Measurements from ENCODE around the gene MCRIP2.

The MCRIP2 gene

GRCh38 chr16:617855-618254, 23.8 kb upstream of the MCRIP2 start:
- no peak for DNase-seq

DNA sequence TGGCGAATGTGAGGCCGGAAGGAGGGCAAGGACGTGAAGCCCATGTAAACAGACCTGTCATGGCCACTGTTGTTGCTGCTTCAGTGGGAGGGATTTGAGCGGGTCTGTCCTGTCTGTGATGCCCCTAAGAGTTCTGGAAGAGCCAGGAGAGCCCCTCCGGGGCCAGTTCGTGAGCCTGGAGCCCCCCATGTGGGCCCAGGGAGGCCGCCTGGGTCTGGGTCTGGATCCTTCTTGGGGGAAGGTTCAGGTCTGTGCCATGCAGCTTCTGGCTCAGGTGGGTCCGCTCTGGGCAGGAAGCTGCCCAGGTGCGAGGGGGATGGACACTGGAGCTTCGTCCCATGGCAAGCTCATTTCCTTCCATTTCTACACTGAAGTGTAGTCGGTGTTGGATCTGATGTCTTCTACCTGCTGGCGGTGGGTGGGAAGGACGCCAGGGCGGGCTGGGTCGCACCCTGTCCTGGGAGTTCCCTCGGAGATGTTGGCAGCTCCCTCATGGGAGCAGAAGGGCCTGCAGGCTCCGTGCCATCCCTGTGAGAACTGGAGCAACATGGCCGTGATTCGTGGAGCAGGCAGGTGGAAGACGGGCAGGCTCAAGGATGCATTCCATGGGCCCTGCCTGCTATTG, 22.0 kb upstream of the MCRIP2 start:
- DNase-seq, result no peak

- no peak for DNase-seq
Observed at GRCh38 chr16:620700-621525, 20.7 kb upstream of the MCRIP2 start.

GRCh38 chr16:621526-622105, 20.0 kb upstream of the MCRIP2 start:
- no peak for DNase-seq

DNA sequence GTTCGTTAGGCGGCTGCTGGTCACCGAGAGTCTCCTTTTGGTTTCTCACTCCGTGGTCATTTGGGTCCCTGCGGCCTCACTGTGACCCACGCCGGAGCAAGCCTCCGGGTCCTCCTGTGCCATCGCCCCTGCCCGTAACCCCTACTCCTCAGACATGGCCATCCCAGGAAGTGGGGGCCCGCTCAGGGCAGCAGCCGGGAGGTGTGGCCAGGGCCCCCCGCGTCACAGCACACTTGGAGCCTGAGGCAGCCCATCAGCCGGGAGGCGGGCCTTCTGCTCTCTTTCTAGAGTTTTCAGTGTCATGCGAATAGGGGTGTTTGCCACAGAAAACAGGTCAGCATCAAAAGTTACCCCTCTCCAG, 18.7 kb upstream of the MCRIP2 start:
- DNase-seq, result no peak

- DNase-seq, result no peak
Observed at GRCh38 chr16:624526-625070, 17.0 kb upstream of the MCRIP2 start.

DNA sequence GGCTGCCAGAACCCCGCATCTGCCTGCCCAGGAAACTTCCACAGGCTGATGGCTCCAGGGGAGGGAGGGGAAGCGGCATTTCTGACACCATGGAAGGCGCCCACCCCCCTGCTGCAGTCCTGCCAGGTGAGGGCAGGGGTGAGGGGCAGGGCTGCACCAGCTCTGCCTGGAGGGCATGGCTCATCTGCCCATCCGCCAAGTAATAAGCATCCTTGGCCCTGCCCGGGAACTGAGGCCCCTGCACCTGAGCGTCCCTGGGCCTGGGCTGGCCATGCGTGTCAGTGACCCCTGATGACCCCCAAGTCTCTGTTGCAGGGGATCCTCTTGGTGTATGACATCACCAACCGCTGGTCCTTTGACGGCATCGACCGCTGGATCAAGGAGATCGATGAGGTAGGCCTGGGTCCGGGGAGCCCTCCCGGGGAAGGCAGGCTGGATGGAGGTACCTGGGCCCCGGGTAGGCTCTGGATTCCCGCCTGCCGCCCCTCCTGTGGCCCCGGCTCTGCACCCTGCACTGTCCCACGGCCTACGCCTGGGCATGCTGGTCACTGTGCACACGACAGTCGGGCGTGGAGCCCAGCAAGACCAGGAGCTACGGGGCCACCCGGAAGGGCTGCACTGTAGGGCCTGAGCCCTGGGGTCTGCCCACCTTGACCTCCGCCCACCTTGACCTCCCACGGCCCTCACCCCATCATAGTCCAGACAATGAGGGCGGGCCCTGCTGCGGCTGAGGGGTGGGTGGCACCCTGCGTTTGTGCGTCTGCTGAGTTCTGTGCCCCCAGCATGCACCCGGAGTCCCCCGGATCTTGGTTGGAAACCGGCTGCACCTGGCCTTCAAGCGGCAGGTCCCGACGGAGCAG, 16.3 kb upstream of the MCRIP2 start:
- DNase-seq, result no peak

DNA sequence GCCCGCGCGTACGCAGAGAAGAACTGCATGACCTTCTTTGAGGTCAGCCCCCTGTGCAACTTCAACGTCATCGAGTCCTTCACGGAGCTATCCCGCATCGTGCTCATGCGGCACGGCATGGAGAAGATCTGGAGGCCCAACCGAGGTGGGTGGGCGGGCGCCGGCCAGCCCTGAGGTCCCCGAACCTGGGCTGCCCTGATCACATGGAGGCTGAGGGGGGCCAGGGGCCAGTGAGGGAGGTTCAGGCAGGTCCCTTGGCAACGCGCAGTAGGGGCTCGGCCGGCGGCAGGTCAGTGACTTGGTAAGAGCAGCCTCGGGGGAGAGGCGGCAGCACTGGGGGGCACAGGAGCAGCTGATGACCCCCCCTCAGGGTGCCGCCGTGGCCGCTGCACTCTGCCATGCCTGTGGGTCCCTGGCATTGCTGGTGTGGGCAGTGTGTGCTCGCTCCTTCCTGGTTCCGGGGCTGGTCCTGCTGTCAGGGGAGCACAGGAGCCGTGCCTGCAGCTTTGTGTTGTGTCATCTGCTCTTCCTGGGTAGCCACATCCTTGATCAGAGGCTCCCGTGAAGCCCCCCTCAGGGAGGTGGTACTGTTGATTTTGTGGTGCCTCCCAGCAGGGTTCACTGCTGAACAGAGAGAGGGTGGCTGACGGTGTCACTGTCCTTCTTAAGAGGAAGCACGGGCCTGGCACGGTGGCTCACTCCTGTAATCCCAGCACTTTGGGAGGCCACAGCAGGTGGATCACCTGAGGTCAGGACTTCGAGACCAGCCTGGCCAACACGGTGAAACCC, 15.5 kb upstream of the MCRIP2 start:
- no peak for DNase-seq

DNA sequence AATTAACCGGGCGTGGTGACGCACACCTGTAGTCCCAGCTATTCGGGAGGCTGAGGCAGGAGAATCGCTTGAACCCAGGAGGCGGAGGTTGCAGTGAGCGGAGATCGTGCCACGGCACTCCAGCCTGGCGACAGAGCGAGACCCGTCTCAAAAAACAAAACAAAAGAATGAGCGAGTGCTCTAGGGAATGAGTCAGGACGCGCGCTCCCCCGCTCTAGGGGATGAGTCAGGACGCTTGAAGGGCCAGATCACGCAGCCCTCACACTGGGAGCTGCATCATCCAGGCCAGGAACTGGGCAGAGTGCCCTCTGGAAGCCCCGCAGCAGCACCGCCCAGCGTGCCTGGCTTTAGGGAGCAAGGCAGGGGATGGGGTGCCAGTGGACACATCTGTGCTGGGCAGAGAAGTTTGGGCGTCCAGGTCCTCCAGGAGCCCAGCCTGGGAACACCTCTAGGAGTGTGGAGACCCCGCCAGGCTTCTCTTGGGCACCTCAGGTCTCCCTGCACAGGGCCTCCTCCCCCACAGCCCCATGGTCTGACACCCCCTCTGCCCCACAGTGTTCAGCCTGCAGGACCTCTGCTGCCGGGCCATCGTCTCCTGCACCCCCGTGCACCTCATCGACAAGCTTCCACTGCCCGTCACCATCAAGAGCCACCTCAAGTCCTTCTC, 14.7 kb upstream of the MCRIP2 start:
- DNase-seq, result no peak

GRCh38 chr16:627454-628239, 14.0 kb upstream of the MCRIP2 start:
- no peak for DNase-seq

- no peak for DNase-seq
Observed at GRCh38 chr16:628321-629061, 13.1 kb upstream of the MCRIP2 start.

- no peak for DNase-seq
Observed at GRCh38 chr16:629185-629832, 12.3 kb upstream of the MCRIP2 start.

- no peak for DNase-seq
Observed at GRCh38 chr16:629833-630248, 11.8 kb upstream of the MCRIP2 start.

GRCh38 chr16:630249-630814, 11.3 kb upstream of the MCRIP2 start:
- DNase-seq, result no peak

GRCh38 chr16:630815-631405, 10.7 kb upstream of the MCRIP2 start, which contains the start of gene WFIKKN1:
Gene WFIKKN1, plus strand, starts transcription at chr16:630985. Its CDS starts 269 bp downstream, at chr16:631254.
- peak; percentile 24 for DNase-seq

DNA sequence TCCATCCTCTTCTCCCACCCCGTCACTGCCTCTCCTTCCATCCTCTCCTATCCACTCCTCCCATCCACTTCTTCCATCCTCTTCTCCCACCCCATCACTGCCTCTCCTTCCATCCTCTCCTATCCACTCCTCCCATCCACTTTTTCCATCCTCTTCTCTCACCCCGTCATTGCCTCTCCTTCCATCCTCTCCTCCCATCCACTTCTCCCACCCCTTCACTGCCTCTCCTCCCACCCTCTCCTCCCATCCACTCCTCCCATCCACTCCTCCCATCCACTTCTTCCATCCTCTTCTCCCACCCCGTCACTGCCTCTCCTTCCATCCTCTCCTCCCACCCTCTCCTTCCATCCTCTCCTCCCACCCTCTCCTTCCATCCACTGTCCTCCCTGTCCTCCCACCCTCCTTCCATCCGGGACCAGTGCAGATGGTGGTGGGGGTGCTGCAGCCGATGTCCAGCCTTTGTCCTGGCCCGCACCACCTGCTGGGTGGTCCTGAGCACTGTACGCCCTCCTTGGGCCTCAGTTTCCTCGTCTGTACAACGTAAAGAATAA, 9.7 kb upstream of the MCRIP2 start:
- DNase-seq, result no peak

- DNase-seq, result no peak
Observed at GRCh38 chr16:632486-633335, 8.9 kb upstream of the MCRIP2 start.

All from hematopoietic multipotent progenitor cell treated with erythropoietin and hydrocortisone succinate and interleukin-3 and kit ligand, for 4 days (in vitro differentiated cells).